Adrenal gland (tissue), 12 donors: Measurements from ENCODE around the gene RAD23B. TPM values are rescaled to one million over a fixed set of nuclear protein-coding genes. Genes with fewer than 3 reads are reported as not detected.
A peak's percentile ranks its signal among the peaks of the same experiment; 100 is the strongest.

Source experiments
- DNase-seq, 7 donors: peaks; one replicate each; pipeline ENCODE4 v3.0.0-alpha.2; 2019 to 2020
- H3K27ac ChIP-seq, 5 donors: fragments of 200-600 bp; sonication (generic) in 4 of 5; 1 replicate in 3 of 5; 2 replicates in 2 of 5; pipeline versions ENCODE4 v1.5.1 to v1.8.0; 2016 to 2020; ENCODE audit warnings: mild to moderate bottlenecking in 1 of 5
- H3K27me3 ChIP-seq: fragments of 200-600 bp; 2 replicates; pipeline ENCODE4 v1.8.0; 2021
- H3K36me3 ChIP-seq, 2 donors: fragments of 200-600 bp; replicated peaks in 1 of 2; 1 replicate in 1 of 2; 2 replicates in 1 of 2; pipeline versions ENCODE4 v1.5.1 to v1.8.0; 2018 to 2022
- H3K4me1 ChIP-seq, 2 donors: fragments of 200-600 bp; replicated peaks in 1 of 2; 1 replicate in 1 of 2; 2 replicates in 1 of 2; pipeline versions ENCODE4 v1.5.1 to v1.8.0; 2018 to 2021
- H3K4me3 ChIP-seq, 4 donors: fragments of 200-600 bp; sonication (generic) in 3 of 4; one replicate each; pipeline ENCODE4 v1.5.1; 2016 to 2018
- H3K9me3 ChIP-seq, 3 donors: fragments of 200-600 bp; sonication (generic) in 1 of 3; replicated peaks in 1 of 3; 1 replicate in 2 of 3; 2 replicates in 1 of 3; pipeline versions ENCODE4 v1.5.1 to v1.8.0; 2016 to 2021
- CTCF ChIP-seq, 6 experiments: fragments of 450-650 bp in 4 of 6; fragments of 200-600 bp in 2 of 6; sonication (generic) in 1 of 6; IDR thresholded peaks; 1 replicate in 5 of 6; 2 replicates in 1 of 6; pipeline versions ENCODE4 v1.5.1 to v1.8.0; 2016 to 2021; ENCODE audit warnings: antibody characterized with exemption in 6 of 6, mild to moderate bottlenecking in 2 of 6, moderate library complexity in 1 of 6
- POLR2A ChIP-seq, 2 donors: fragments of 450-650 bp; IDR thresholded peaks; one replicate each; pipeline ENCODE4 v1.6.1; 2017; ENCODE audit warnings: antibody characterized with exemption in 2 of 2, mild to moderate bottlenecking in 2 of 2, moderate library complexity in 1 of 2
- WGBS, 4 donors: extraction: QIAGEN DNeasy Blood & Tissue Kit in 2 of 4; methylation state at CpG; one replicate each; pipeline versions ENCODE4 v1.1.5 to v1.1.7; 2013 to 2017; 5-methylcytosine and 5-hydroxymethylcytosine counted together
- intact Hi-C, 2 donors: fragments of 100-400 bp; cut with DNase I; formaldehyde crosslinking; loops; one replicate each; pipeline versions ENCODE4 v1.14.1 to v1.15.0; 2022 to 2023
- polyA plus RNA-seq, 3 donors: library from polyadenylated mRNA; stranded (reverse); fragments of 200-250 nt in 2 of 3; fragments of 350-450 nt in 1 of 3; fragmentation: Illumina TruSeq in 1 of 3; extraction: RNeasy Lipid Tissue Mini Kit (QIAGEN cat#74804) in 1 of 3; gene quantifications; one replicate each; pipeline ENCODE4 v1.2.3, GENCODE V29; 2013 to 2014
- total RNA-seq, 9 donors: library from RNA; depleted of rRNA in 4 of 9; stranded (reverse); fragments of >200 nt in 4 of 9; fragments of 120-200 nt in 1 of 9; fragmentation: NEBNext Ultra II Directional in 1 of 9; extraction: Animal tissue kit (Norgen Biotek cat#: 25700) in 1 of 9; gene quantifications; one replicate each; pipeline versions ENCODE4 v1.1.0 to v1.2.4, GENCODE V29; 2013 to 2023
- donor health status: healthy with polysubstance abuse.
- donor health status: Bipolar disorder and iron deficiency.
- donor health status: DM: yes; HTN: yes; CAD: no.
- donor health status: DM: no; HTN: no; CAD: no.
- donor health status: DM: no; HTN: no; CAD: no.
- donor health status: DM: yes; HTN: yes; CAD: no.

Gene RAD23B
- total and polyA plus RNA-seq, 12 donors, result 31.7 to 222 (median 75.4) TPM

- 68 to 79% (median 75%) methylated on average over 4 of the region's 4 CpGs for WGBS, 4 donors
- intact Hi-C loops, result no loop called here
- Histone ChIP-seq H3K4me1 (no peaks in the 10 kb centered on the region), H3K27me3 (peaks cover 4% of the 10 kb centered on the region), H3K36me3 (no peaks in the 10 kb centered on the region), H3K4me3 (no peak overlapping the region), H3K27ac (no peak overlapping the region), H3K9me3 (no peaks in the 10 kb centered on the region)
- TF ChIP-seq POLR2A (IDR thresholded peaks at IDR 0.05), result no peak
- no peak for DNase-seq
Measured at GRCh38 chr9:107273634-107274033, 9.4 kb upstream of the RAD23B start.

GRCh38 chr9:107274096-107274495 lies 9.0 kb upstream of the RAD23B start:
- Histone ChIP-seq H3K27ac (no peak overlapping the region), H3K4me1 (no peaks in the 10 kb centered on the region), H3K27me3 (peaks cover 4% of the 10 kb centered on the region), H3K36me3 (no peaks in the 10 kb centered on the region), H3K9me3 (no peaks in the 10 kb centered on the region), H3K4me3 (no peak overlapping the region)
- intact Hi-C loops, result no loop called here
- no peak for DNase-seq
- TF ChIP-seq POLR2A (IDR thresholded peaks at IDR 0.05), result no peak
- no peak for TF ChIP-seq CTCF (IDR thresholded peaks at IDR 0.05)
- WGBS, 4 donors, result 55 to 72% (median 61%) methylated on average over 1 of the region's 1 CpG

GRCh38 chr9:107274953-107275422 lies 8.1 kb upstream of the RAD23B start:
- 32 to 45% (median 35%) methylated on average over 4 of the region's 4 CpGs for WGBS, 4 donors
- H3K4me3 ChIP-seq, result no peak overlapping the region
- no peaks in the 10 kb centered on the region for H3K36me3 ChIP-seq
- no peaks in the 10 kb centered on the region for H3K9me3 ChIP-seq
- DNase-seq, result peak in 1 of 7 donors; percentile 19
- no peaks in the 10 kb centered on the region for H3K4me1 ChIP-seq
- no peaks in the 10 kb centered on the region for H3K27me3 ChIP-seq
- intact Hi-C loops, result no loop called here
- TF ChIP-seq CTCF (IDR thresholded peaks at IDR 0.05) (no peak), POLR2A (IDR thresholded peaks at IDR 0.05) (no peak)
- peak overlapping the region in 1 of 5 donors; percentile 22 for H3K27ac ChIP-seq

- Histone ChIP-seq H3K27ac (peak overlapping the region in 1 of 5 donors; percentile 22), H3K27me3 (no peaks in the 10 kb centered on the region), H3K4me3 (no peak overlapping the region), H3K9me3 (no peaks in the 10 kb centered on the region), H3K4me1 (peaks cover 0 to under 1% of the 10 kb centered on the region in 2 donors), H3K36me3 (no peaks in the 10 kb centered on the region)
- no peak for TF ChIP-seq POLR2A (IDR thresholded peaks at IDR 0.05)
- no peak for TF ChIP-seq CTCF (IDR thresholded peaks at IDR 0.05)
- intact Hi-C loops, result no loop called here
- no peak for DNase-seq
- 92 to 97% (median 95%) methylated on average over 2 of the region's 2 CpGs for WGBS, 4 donors
Measured at GRCh38 chr9:107275530-107275929, 7.5 kb upstream of the RAD23B start.

- intact Hi-C loops, result no loop called here
- DNase-seq, result no peak
- Histone ChIP-seq H3K27me3 (no peaks in the 10 kb centered on the region), H3K4me1 (peaks cover 1 to 6% of the 10 kb centered on the region in 2 donors), H3K9me3 (no peaks in the 10 kb centered on the region), H3K27ac (no peak overlapping the region), H3K36me3 (no peaks in the 10 kb centered on the region), H3K4me3 (no peak overlapping the region)
- WGBS, 4 donors, result 68 to 79% (median 71%) methylated on average over 5 of the region's 5 CpGs
- TF ChIP-seq CTCF (IDR thresholded peaks at IDR 0.05), result no peak
- TF ChIP-seq POLR2A (IDR thresholded peaks at IDR 0.05), result no peak
Measured at GRCh38 chr9:107276966-107277710, 5.9 kb upstream of the RAD23B start.
